Panc1 (cell line): Measurements from ENCODE around the gene WDR59. TPM values are rescaled to one million over a fixed set of nuclear protein-coding genes. Genes with fewer than 3 reads are reported as not detected.

Experiments
- ATAC-seq: fragments of 200-7000 bp; cut with Tn5 transposase; 2 replicates; pipeline ENCODE4 v1.9.1; 2020; ENCODE audit warnings: mild to moderate bottlenecking, moderate library complexity
- BruUV-seq: library from RNA; stranded (reverse); fragments of 400-500 nt; replicated peaks from 2 replicates; lab custom pipeline; 2021; lab: Mats Ljungman, UMichigan
- CTCF ChIA-PET: fragments of 300-600 bp; sonication (Branson Sonifier 250); formaldehyde crosslinking; loops from one replicate; lab custom pipeline; 2022; ENCODE audit warnings: antibody characterized with exemption; lab: Charles Lee
- POLR2A ChIA-PET: fragments of 300-600 bp; sonication (Branson Sonifier 250); formaldehyde crosslinking; loops from one replicate; lab custom pipeline; 2022; ENCODE audit warnings: antibody characterized with exemption; lab: Charles Lee
- DNase-seq: peaks from one replicate; pipeline ENCODE4 v3.0.0-alpha.2; 2010; ENCODE audit warnings: low read depth, low spot score
- H3K27ac ChIP-seq: 2 replicates; pipeline ENCODE4 v1.5.1; 2011; ENCODE audit warnings: mild to moderate bottlenecking, low read length, inconsistent platforms
- H3K27me3 ChIP-seq: fragments of 200-500 bp; sonication (Bioruptor generic); 2 replicates; pipeline ENCODE4 v1.6.0; 2014; ENCODE audit warnings: low read length, inconsistent platforms; ENCODE audit not compliant: control insufficient read depth, insufficient read depth
- H3K36me3 ChIP-seq: fragments of 200-500 bp; sonication (Bioruptor generic); 2 replicates; pipeline ENCODE4 v1.5.1; 2014; ENCODE audit warnings: inconsistent platforms, mild to moderate bottlenecking, low read length, moderate library complexity; ENCODE audit not compliant: control insufficient read depth, insufficient read depth
- H3K4me1 ChIP-seq: 2 replicates; pipeline ENCODE4 v1.5.1; 2011; ENCODE audit warnings: inconsistent platforms, mild to moderate bottlenecking, low read length, moderate library complexity; ENCODE audit not compliant: control insufficient read depth, insufficient read depth
- H3K4me3 ChIP-seq, 2 experiments: 2 replicates each; pipeline ENCODE4 v1.5.1; 2011 to 2012; ENCODE audit warnings: low read depth in 2 of 2, low read length in 2 of 2, mild to moderate bottlenecking in 2 of 2, inconsistent platforms in 1 of 2, moderate library complexity in 1 of 2
- H3K9me3 ChIP-seq: fragments of 200-500 bp; sonication (Bioruptor generic); 2 replicates; pipeline ENCODE4 v1.5.1; 2014; ENCODE audit warnings: low read depth, mild to moderate bottlenecking, inconsistent platforms, low read length, moderate library complexity; ENCODE audit not compliant: control insufficient read depth, insufficient read depth
- POLR2AphosphoS5 ChIP-seq: IDR thresholded peaks from 2 replicates; pipeline ENCODE4 v1.6.1; 2012; ENCODE audit warnings: mild to moderate bottlenecking, low read depth, low read length, moderate library complexity
- SIN3A ChIP-seq: IDR thresholded peaks from 2 replicates; pipeline ENCODE4 v1.6.1; 2012; ENCODE audit warnings: low read depth, mild to moderate bottlenecking, low read length, moderate library complexity, borderline replicate concordance; ENCODE audit not compliant: insufficient read depth
- TCF7L2 ChIP-seq: IDR thresholded peaks from 2 replicates; pipeline ENCODE4 v1.6.1; 2011; ENCODE audit warnings: mild to moderate bottlenecking, low read depth, low read length, inconsistent platforms
- in situ Hi-C: cut with HindIII; loops from 2 replicates; pipeline ENCODE4 v1.10.0; 2016; ENCODE audit warnings: low sequenced_read_pairs, low pct_unique_long_range_greater_than_20kb
- intact Hi-C: fragments of 100-400 bp; cut with micrococcal nuclease; formaldehyde crosslinking; loops from one replicate; pipeline ENCODE4 v1.10.0; 2022; ENCODE audit not compliant: unreplicated experiment
- total RNA-seq: library from RNA; stranded (reverse); gene quantifications from one replicate; pipeline ENCODE4 v1.2.1, GENCODE V29; 2021; ENCODE audit not compliant: unreplicated experiment
- TF ChIP-seq, protein P1 (sequence below), 2 experiments: IDR thresholded peaks; 2 replicates each; pipeline ENCODE4 v1.6.1; 2011 to 2012; ENCODE audit warnings: low read depth in 2 of 2, control low read depth in 1 of 2, low read length in 1 of 2, mild to moderate bottlenecking in 1 of 2, moderate library complexity in 1 of 2; ENCODE audit not compliant: insufficient read depth in 1 of 2
- TF ChIP-seq, protein P2 (sequence below): fragments of 450-650 bp; IDR thresholded peaks from 2 replicates; pipeline ENCODE4 v1.5.1; 2017; ENCODE audit warnings: mild to moderate bottlenecking

Gene WDR59
- total RNA-seq, 1 experiment from 2014 or later, result 58.7 TPM

DNA sequence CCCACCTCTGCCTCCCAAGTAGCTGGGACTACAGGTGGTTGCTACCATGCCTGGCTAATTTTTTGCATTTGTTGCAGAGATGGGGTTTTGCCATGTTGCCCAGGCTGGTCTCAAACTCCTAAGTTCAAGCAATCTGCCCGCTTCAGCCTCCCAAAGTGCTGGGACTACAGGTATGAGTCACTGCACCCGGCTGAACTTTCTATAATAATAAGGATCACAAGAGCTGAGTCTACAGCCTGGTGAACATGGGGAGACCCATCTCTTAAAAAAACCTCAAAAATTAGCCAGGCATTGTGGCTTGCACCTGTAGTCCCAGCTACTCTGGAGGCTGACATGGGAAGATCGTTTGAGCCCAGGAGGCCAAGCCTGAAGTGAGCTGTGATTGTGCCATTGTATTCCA lies 53.5 kb downstream of the WDR59 start:
- ATAC-seq (no peak), DNase-seq (no peak)
- Histone ChIP-seq H3K9me3 (no peaks in the 10 kb centered on the region), H3K36me3 (no peaks in the 10 kb centered on the region), H3K27ac (no peak overlapping the region), H3K27me3 (no peaks in the 10 kb centered on the region), H3K4me3 (no peak overlapping the region), H3K4me1 (no peaks in the 10 kb centered on the region)
- BruUV-seq, result no TSS peak
- intact Hi-C loops, result no loop called here
- ChIA-PET POLR2A (no interaction called here), CTCF (interaction anchor here (0.7 kb wide), 1 partner anchor 219 kb away, joined by 6 read pairs; no protein-coding TSS in a partner anchor)
- TF ChIP-seq, protein P1, sequence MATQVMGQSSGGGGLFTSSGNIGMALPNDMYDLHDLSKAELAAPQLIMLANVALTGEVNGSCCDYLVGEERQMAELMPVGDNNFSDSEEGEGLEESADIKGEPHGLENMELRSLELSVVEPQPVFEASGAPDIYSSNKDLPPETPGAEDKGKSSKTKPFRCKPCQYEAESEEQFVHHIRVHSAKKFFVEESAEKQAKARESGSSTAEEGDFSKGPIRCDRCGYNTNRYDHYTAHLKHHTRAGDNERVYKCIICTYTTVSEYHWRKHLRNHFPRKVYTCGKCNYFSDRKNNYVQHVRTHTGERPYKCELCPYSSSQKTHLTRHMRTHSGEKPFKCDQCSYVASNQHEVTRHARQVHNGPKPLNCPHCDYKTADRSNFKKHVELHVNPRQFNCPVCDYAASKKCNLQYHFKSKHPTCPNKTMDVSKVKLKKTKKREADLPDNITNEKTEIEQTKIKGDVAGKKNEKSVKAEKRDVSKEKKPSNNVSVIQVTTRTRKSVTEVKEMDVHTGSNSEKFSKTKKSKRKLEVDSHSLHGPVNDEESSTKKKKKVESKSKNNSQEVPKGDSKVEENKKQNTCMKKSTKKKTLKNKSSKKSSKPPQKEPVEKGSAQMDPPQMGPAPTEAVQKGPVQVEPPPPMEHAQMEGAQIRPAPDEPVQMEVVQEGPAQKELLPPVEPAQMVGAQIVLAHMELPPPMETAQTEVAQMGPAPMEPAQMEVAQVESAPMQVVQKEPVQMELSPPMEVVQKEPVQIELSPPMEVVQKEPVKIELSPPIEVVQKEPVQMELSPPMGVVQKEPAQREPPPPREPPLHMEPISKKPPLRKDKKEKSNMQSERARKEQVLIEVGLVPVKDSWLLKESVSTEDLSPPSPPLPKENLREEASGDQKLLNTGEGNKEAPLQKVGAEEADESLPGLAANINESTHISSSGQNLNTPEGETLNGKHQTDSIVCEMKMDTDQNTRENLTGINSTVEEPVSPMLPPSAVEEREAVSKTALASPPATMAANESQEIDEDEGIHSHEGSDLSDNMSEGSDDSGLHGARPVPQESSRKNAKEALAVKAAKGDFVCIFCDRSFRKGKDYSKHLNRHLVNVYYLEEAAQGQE (IDR thresholded peaks at IDR 0.05; ENCODE audit: insufficient read depth in 1 of 2, low read depth in 2 of 2, low read length in 1 of 2), result no peak
- TF ChIP-seq POLR2AphosphoS5 (no peak), TCF7L2 (no peak), SIN3A (no peak)
- TF ChIP-seq, protein P2, sequence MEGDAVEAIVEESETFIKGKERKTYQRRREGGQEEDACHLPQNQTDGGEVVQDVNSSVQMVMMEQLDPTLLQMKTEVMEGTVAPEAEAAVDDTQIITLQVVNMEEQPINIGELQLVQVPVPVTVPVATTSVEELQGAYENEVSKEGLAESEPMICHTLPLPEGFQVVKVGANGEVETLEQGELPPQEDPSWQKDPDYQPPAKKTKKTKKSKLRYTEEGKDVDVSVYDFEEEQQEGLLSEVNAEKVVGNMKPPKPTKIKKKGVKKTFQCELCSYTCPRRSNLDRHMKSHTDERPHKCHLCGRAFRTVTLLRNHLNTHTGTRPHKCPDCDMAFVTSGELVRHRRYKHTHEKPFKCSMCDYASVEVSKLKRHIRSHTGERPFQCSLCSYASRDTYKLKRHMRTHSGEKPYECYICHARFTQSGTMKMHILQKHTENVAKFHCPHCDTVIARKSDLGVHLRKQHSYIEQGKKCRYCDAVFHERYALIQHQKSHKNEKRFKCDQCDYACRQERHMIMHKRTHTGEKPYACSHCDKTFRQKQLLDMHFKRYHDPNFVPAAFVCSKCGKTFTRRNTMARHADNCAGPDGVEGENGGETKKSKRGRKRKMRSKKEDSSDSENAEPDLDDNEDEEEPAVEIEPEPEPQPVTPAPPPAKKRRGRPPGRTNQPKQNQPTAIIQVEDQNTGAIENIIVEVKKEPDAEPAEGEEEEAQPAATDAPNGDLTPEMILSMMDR, result no peak
- in situ Hi-C loops, result no loop called here

DNA sequence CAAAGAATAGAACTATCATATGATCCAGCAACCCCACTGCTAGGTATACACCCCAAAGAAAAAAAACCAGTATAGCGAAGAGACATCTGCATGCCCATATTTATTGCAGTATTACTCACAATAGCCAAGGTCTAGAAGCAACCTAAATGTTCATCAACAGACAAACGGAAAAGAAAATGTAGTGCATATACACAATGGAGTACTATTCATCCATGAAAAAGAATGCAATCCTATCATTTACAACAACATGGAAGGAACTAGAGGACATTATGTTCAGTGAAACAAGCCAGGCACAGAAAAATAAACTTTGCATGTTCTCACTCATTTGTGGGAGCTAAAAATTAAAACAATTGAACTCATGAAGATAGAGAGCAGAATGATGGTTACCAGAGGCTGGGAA lies 55.3 kb downstream of the WDR59 start:
- no peaks in the 10 kb centered on the region for H3K27me3 ChIP-seq
- H3K4me1 ChIP-seq, result no peaks in the 10 kb centered on the region
- in situ Hi-C loops (no loop called here), intact Hi-C loops (no loop called here)
- no peak for DNase-seq
- ATAC-seq, result no peak
- CTCF ChIA-PET, result no interaction called here
- POLR2A ChIA-PET, result no interaction called here
- no peak overlapping the region for H3K27ac ChIP-seq
- TF ChIP-seq, protein P1 (IDR thresholded peaks at IDR 0.05; ENCODE audit: insufficient read depth in 1 of 2, low read depth in 2 of 2, low read length in 1 of 2), result no peak
- TF ChIP-seq, protein P2, result no peak
- no peak overlapping the region for H3K4me3 ChIP-seq
- H3K36me3 ChIP-seq, result no peaks in the 10 kb centered on the region
- H3K9me3 ChIP-seq, result no peaks in the 10 kb centered on the region
- no TSS peak for BruUV-seq
